Stomach smooth muscle (tissue), 2 donors: ENCODE results near the gene ZBTB46.
"Not testable (repeated sequence)": the region's sequence is repeated elsewhere in the genome, so short reads cannot be mapped to it uniquely, and the experiment has no call there.

Experiments
- H3K27ac ChIP-seq: one replicate; pipeline ENCODE4 v1.7.0; 2013; ENCODE audit warnings: mild to moderate bottlenecking, low read length, inconsistent platforms
- H3K27me3 ChIP-seq, 2 donors: one replicate each; pipeline ENCODE4 v1.7.0; 2013; ENCODE audit warnings: low read length in 2 of 2; ENCODE audit not compliant: insufficient read depth in 2 of 2, control insufficient read depth in 1 of 2
- H3K36me3 ChIP-seq, 2 donors: one replicate each; pipeline ENCODE4 v1.7.0; 2013; ENCODE audit warnings: low read length in 2 of 2; ENCODE audit not compliant: control insufficient read depth in 2 of 2, insufficient read depth in 2 of 2
- H3K4me1 ChIP-seq: one replicate; pipeline ENCODE4 v1.7.0; 2013; ENCODE audit warnings: low read length; ENCODE audit not compliant: control insufficient read depth, insufficient read depth
- H3K4me3 ChIP-seq, 2 donors: one replicate each; pipeline ENCODE4 v1.7.0; 2013; ENCODE audit warnings: low read length in 2 of 2
- H3K9ac ChIP-seq, 2 donors: one replicate each; pipeline ENCODE4 v1.7.0; 2013; ENCODE audit warnings: low read length in 2 of 2, mild to moderate bottlenecking in 1 of 2
- H3K9me3 ChIP-seq, 2 donors: one replicate each; pipeline ENCODE4 v1.7.0; 2013; ENCODE audit warnings: low read length in 2 of 2; ENCODE audit not compliant: control insufficient read depth in 2 of 2
- donor health status: healthy.
- donor health status: Pancreatic carcinoma.

Gene ZBTB46

DNA sequence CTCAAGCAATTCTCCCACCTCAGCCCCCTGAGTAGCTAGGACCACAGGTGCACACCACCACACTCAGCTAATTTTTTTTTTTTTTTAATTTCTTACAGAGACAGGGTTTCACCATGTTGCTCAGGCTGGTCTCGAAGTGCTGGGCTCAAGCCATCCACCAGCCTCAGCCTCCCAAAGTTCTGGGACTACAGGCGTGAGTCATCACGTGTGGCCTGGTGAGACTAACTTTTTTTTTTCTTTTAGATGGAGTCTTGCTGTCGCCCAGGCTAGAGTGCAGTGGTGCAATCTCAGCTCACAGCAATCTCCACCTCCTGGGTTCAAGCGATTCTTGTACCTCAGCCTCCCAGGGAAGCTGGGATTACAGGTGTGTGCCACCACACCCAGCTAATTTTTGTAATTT, 31.9 kb downstream of the ZBTB46 start:
- not testable (repeated sequence) for H3K9ac ChIP-seq, H3K36me3 ChIP-seq, H3K4me1 ChIP-seq, H3K9me3 ChIP-seq, H3K27me3 ChIP-seq, H3K27ac ChIP-seq, H3K4me3 ChIP-seq

DNA sequence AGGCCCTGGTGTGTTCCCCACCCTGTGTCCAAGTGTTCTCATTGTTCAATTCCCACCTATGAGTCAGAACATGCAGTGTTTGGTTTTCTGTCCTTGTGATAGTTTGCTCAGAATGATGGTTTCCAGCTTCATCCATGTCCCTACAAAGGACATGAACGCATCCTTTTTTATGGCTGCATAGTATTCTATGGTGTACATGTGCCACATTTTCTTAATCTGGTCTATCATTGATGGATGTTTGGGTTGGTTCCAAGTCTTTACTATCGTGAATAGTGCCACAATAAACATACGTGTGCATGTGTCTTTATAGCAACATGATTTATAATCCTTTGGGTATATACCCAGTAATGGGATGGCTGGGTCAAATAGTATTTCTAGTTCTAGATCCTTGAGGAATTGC, 33.9 kb downstream of the ZBTB46 start:
- not testable (repeated sequence) for H3K9ac ChIP-seq, H3K27me3 ChIP-seq, H3K4me1 ChIP-seq, H3K9me3 ChIP-seq, H3K4me3 ChIP-seq, H3K27ac ChIP-seq, H3K36me3 ChIP-seq

DNA sequence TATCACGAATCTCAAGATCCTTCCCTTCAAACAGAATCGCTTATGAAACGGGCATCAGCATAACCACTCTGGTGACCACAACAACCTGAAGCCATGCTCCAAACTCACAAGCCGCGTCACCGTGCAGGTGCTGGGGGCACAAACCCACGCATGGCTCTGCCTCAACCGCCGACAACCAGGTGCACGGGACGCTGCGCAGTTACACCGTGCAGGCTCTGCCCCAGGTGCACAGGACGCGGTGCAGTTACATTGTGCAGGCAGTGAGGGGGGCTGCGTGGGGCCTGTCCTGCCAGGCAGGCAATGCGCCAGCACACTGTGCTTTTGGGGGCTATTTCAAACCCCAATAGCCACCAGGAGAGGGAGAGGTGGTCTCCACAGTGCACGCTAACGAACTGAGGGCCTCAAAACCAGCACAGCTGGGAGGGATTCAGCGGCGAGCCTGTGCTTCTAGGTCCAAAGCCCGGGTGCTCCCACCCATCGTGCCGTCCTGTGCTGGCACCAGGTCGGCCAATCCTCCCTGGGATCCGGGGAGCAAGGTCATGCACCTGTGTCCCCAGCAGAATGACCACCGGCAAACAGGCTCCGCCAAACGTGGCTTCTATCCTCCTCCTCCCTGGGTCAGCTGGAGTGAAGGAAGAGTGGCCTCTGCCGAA, 35.8 kb downstream of the ZBTB46 start:
- Histone ChIP-seq H3K27me3 (peaks cover 0 to 2% of the 10 kb centered on the region in 2 donors), H3K9ac (no peak overlapping the region)

DNA sequence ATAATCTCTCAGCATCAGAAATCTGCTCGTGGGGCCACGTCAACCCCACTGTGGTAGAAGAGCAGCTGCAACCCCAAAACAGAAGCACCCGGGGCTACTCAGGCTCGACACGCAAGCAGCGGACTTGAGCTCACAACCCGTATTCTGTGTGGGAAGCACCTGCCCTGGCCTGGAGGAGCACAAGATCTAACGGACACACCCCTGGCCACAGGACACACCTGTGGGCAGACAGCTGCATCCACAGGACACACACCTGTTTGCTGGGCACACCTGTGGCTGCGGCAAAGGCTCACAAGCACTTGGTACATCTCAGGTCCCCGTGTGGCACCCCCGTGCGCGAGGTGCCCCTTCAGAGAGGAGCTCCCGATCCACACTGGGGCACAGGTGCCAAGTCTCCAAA, 36.5 kb downstream of the ZBTB46 start:
- no peak overlapping the region for H3K9ac ChIP-seq
- peaks cover 4% of the 10 kb centered on the region for H3K4me1 ChIP-seq
- no peak overlapping the region for H3K27ac ChIP-seq
- H3K27me3 ChIP-seq = no peaks in the 10 kb centered on the region
- H3K9me3 ChIP-seq = no peaks in the 10 kb centered on the region
- no peak overlapping the region for H3K4me3 ChIP-seq
- H3K36me3 ChIP-seq = peaks cover 0 to 8% of the 10 kb centered on the region in 2 donors

More for the DNA sequence above, 35.8 kb downstream of the ZBTB46 start:
- peaks cover 0 to 5% of the 10 kb centered on the region in 2 donors for H3K36me3 ChIP-seq
- no peak overlapping the region for H3K27ac ChIP-seq
- peaks cover 6% of the 10 kb centered on the region for H3K4me1 ChIP-seq
- H3K4me3 ChIP-seq = no peak overlapping the region
- no peaks in the 10 kb centered on the region for H3K9me3 ChIP-seq

DNA sequence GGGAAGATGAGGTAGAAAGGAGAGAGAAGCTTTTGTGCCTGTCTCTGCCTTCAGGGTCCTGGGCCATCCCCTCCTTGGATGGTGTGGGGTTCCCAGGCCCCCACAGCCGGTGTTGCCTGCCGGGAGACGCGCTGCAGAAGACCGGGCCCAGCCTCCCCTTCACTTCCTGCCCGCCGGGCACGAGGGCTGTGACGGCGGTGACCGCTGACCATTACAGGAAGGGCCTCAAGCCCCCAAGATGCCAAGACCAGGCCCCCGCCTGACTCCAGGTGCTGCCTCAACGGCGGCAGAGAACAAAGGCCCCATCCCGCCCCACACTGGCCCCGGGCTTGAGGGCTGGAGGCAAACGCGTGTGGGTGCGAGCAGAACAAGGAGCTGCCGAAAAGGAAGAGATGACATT, 38.2 kb downstream of the ZBTB46 start:
- Histone ChIP-seq H3K4me3 (no peak overlapping the region), H3K27ac (no peak overlapping the region), H3K9ac (no peak overlapping the region), H3K27me3 (no peaks in the 10 kb centered on the region), H3K36me3 (peaks cover 0 to 9% of the 10 kb centered on the region in 2 donors), H3K9me3 (no peaks in the 10 kb centered on the region), H3K4me1 (peaks cover 4% of the 10 kb centered on the region)

DNA sequence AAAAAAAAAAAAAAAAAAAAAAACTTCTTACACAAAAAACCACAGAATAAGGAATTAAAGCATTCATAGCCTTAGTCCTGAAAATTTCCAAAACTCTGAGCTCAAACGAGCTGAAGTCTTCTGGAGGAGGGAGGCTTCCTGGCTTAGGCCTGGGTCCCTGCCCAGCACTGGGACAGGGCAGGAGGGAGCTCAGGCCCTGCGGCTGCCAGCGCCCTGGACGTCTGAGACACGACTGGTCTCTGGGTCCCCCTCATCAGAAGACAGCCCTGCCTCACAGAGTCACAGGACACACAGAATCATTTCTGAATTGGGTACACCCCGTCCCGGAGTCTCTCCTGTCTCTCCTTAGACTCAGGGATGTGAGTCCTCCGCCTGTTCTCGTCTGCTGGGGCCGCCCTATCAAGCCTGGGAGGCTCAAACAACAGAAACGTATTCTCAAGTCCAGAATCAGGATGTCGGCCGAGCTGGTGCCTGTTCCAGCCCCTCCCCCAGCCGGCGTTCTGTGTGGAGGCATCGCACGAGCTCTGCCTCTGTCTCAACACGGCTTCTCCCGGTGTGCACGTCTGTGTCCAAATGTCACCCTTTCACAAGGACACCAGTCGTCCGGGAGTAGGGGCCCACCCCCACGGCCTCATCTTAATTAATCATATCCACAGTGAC, 39.4 kb downstream of the ZBTB46 start:
- no peak overlapping the region for H3K4me3 ChIP-seq
- no peak overlapping the region for H3K27ac ChIP-seq
- H3K27me3 ChIP-seq = no peaks in the 10 kb centered on the region
- peak overlapping the region in 1 of 2 donors; percentile 9 for H3K9ac ChIP-seq
- peaks cover 0 to 9% of the 10 kb centered on the region in 2 donors for H3K36me3 ChIP-seq
- H3K9me3 ChIP-seq = no peaks in the 10 kb centered on the region
- H3K4me1 ChIP-seq = peaks cover 4% of the 10 kb centered on the region

DNA sequence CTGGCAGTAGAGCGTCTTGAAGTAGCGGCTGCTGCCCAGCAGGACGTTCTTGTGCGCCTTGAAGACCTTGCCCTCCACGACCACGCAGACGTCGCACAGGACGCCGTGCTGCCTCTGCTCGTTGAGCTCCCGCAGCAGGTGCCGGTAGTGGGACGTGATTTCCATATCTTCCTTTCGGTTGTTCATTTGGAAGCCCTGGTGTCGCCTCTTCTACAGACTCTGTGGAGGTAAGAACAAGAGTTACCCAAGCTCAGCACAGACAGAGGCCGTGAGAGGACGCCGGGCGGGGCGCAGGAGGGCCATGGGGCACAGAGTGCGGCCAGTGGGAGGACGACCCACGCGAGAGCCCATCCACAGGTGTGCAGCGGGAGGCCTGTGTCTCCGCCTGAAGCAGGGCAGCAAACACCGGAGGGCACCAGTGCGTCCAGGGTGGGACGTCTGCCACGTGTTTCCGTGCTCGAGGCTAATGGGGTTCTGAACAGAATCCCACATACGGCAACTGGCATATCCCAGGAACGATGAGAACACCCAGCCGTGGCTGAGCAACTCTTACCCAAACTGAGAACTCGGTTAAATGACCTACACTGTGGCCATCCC, 40.4 kb downstream of the ZBTB46 start:
- Histone ChIP-seq H3K9me3 (no peaks in the 10 kb centered on the region), H3K36me3 (peaks cover 0 to 9% of the 10 kb centered on the region in 2 donors), H3K27me3 (no peaks in the 10 kb centered on the region), H3K4me1 (peaks cover 4% of the 10 kb centered on the region), H3K4me3 (no peak overlapping the region), H3K9ac (no peak overlapping the region), H3K27ac (no peak overlapping the region)

DNA sequence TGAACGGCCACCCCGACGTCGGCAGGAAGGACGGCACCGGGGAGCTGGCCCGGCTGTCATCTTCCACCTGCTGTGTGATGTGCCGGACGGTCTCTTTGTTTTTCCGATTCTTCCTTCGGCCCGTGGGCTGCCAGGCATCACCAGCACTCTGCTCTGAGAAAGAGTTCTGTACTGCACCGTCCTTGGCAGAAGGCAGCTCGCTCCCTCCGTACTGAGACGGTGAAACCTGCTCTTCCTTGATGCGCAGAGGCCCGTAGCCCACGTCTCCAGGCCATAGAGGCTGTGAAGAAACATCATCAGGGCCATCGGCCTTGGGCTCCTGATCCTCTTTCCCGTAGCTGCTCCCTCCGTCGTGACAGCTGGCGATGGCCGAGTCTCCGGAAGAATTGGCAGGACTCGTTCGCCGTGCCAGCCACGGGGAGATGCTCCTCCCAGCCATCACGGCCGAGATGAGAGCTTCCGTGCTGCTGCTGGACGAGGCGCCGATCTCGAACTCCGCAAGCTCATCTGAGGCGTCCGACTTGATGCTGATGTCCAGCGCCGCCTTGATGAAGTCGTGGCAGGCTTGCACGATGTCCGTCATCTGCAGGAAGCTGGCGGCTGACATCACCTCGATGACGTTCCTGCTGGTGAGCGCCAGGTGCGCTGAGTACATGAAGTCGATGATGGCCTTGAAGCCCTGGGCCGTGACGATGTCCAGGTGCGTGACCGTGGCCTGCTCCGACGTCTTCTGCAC, 41.1 kb downstream of the ZBTB46 start:
- H3K4me1 ChIP-seq = peaks cover 4% of the 10 kb centered on the region
- no peak overlapping the region for H3K4me3 ChIP-seq
- no peaks in the 10 kb centered on the region for H3K9me3 ChIP-seq
- no peak overlapping the region for H3K27ac ChIP-seq
- H3K27me3 ChIP-seq = no peaks in the 10 kb centered on the region
- peaks cover 0 to 9% of the 10 kb centered on the region in 2 donors for H3K36me3 ChIP-seq
- H3K9ac ChIP-seq = no peak overlapping the region

DNA sequence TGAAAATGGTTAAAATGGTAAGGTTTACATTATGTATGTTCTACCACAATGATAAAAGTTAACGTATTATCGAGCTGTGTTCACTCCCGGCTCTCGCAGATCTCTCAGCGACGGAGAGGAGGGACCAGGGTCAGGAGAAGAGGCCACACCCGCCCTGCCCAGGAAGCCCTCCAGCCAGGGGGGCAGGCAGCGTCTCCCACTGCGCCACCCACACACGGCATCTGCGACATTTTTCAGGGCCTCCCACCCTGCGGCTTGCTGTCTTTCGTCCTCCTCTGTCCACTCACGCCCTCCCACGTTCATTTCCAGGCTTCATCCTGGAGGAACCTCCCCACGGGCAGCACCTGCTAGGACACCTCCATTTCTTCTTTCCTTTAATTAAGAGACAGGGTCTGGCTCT, 43.3 kb downstream of the ZBTB46 start:
- Histone ChIP-seq H3K9ac (no peak overlapping the region), H3K36me3 (peaks cover 0 to 9% of the 10 kb centered on the region in 2 donors), H3K9me3 (no peaks in the 10 kb centered on the region), H3K27ac (no peak overlapping the region), H3K27me3 (no peaks in the 10 kb centered on the region), H3K4me1 (peaks cover 4% of the 10 kb centered on the region), H3K4me3 (no peak overlapping the region)

DNA sequence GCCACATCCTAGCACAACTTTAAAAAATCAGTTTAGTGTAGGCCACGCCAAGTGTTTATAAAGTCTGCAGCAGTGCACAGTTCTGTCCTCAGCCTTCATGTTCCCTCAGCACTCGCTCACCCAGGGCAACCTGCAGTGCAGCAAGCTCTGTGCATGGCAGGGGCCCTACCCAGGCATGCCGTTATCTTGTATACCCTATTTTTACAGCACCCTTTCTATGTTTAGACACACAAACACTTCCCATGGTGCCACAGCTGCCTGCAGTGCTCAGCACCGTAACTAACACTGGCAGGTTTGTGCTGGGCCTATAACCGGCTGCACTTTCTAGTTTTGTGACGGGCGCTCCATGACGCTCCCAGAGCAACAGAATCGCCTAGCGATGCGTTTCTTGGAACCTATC, 43.8 kb downstream of the ZBTB46 start:
- Histone ChIP-seq H3K9me3 (no peaks in the 10 kb centered on the region), H3K4me3 (no peak overlapping the region), H3K9ac (no peak overlapping the region), H3K27ac (no peak overlapping the region), H3K4me1 (peaks cover 4% of the 10 kb centered on the region), H3K36me3 (peaks cover 0 to 9% of the 10 kb centered on the region in 2 donors), H3K27me3 (no peaks in the 10 kb centered on the region)
